Cardiac muscle cell (in vitro differentiated cells and primary cell): ENCODE data around the gene CLPTM1L. TPM values are rescaled to one million over a fixed set of nuclear protein-coding genes. Genes with fewer than 3 reads are reported as not detected.

Experiments used
- DNase-seq, 2 donors: peaks; one replicate each; pipeline versions ENCODE4 v3.0.0 to v3.0.0-alpha.2; 2010 to 2017; ENCODE audit warnings: low read depth in 1 of 2, low spot score in 1 of 2
- H3K27ac ChIP-seq: fragments of 200-600 bp; sonication (generic); 2 replicates; pipeline ENCODE4 v1.5.1; 2016
- H3K27me3 ChIP-seq: fragments of 200-600 bp; sonication (generic); 2 replicates; pipeline ENCODE4 v1.6.0; 2016; ENCODE audit warnings: control low read depth
- H3K36me3 ChIP-seq: fragments of 200-600 bp; sonication (generic); 2 replicates; pipeline ENCODE4 v1.5.1; 2016; ENCODE audit warnings: control low read depth
- H3K4me1 ChIP-seq: fragments of 200-600 bp; sonication (generic); 2 replicates; pipeline ENCODE4 v1.8.1; 2017; ENCODE audit warnings: low read depth, mild to moderate bottlenecking, mixed run types
- H3K4me3 ChIP-seq: fragments of 200-600 bp; sonication (generic); 2 replicates; pipeline ENCODE4 v1.5.1; 2016; ENCODE audit warnings: mild to moderate bottlenecking
- H3K9me3 ChIP-seq: fragments of 200-600 bp; sonication (generic); 2 replicates; pipeline ENCODE4 v1.5.1; 2017; ENCODE audit warnings: low read depth, mild to moderate bottlenecking, control low read depth
- polyA plus RNA-seq: library from polyadenylated mRNA; unstranded; fragments of >200 nt; fragmentation: Nextera tagmentation; extraction: Ambion mirVana; gene quantifications from 2 replicates; pipeline ENCODE4 v1.2.1, GENCODE V29; 2016
- total RNA-seq: library from RNA; depleted of rRNA; stranded (reverse); fragments of >200 nt; gene quantifications from 2 replicates; pipeline ENCODE4 v1.2.3, GENCODE V29; 2016
- TF ChIP-seq, protein P1 (sequence below): IDR thresholded peaks from 2 replicates; pipeline ENCODE4 v1.5.1; 2012; ENCODE audit warnings: low read depth, mild to moderate bottlenecking, low read length

Gene CLPTM1L
- total and polyA plus RNA-seq, 2 experiments from 2014 or later: 78.4 to 154 TPM

DNA sequence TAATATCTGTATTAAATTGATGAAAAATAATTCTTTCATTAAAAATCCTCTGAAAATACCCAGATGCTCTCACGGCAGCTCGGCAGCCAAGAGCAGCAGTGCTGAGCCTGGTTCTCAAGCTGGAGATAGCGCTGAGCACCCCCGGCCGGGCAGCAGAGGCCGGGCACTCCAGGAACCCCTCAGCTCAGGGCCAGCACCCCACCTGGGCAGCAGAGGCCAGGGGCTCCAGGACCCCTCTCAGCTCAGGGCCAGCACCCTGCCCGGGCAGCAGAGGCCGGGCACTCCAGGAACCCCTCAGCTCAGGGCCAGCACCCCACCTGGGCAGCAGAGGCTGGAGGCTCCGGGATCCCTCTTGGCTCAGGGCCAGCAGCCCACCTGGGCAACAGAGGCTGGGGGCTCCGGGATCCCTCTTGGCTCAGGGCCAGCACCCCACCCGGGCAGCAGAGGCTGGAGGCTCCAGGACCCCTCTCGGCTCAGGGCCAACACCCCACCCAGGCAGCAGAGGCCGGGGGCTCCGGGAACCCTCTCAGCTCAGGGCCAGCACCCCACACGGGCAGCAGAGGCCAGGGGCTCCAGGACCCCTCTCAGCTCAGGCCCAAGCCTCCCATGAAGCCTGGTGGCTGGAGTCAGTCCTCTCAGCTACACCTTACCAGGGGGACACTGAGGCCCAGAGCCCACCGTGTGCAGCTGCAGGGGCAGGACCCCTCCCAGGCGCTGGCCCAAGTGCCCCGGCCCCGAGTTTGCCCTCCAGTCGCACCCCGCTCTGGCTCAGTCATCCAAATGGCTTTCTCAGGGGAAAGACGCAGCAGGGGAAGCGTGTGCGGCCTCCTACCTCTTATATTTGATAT, 21.7 kb downstream of the CLPTM1L start:
- no peak overlapping the region for H3K4me3 ChIP-seq
- H3K36me3 ChIP-seq: peaks cover 25% of the 10 kb centered on the region
- no peaks in the 10 kb centered on the region for H3K9me3 ChIP-seq
- H3K4me1 ChIP-seq: no peaks in the 10 kb centered on the region
- H3K27ac ChIP-seq: no peak overlapping the region
- no peak for DNase-seq
- TF ChIP-seq, protein P1, sequence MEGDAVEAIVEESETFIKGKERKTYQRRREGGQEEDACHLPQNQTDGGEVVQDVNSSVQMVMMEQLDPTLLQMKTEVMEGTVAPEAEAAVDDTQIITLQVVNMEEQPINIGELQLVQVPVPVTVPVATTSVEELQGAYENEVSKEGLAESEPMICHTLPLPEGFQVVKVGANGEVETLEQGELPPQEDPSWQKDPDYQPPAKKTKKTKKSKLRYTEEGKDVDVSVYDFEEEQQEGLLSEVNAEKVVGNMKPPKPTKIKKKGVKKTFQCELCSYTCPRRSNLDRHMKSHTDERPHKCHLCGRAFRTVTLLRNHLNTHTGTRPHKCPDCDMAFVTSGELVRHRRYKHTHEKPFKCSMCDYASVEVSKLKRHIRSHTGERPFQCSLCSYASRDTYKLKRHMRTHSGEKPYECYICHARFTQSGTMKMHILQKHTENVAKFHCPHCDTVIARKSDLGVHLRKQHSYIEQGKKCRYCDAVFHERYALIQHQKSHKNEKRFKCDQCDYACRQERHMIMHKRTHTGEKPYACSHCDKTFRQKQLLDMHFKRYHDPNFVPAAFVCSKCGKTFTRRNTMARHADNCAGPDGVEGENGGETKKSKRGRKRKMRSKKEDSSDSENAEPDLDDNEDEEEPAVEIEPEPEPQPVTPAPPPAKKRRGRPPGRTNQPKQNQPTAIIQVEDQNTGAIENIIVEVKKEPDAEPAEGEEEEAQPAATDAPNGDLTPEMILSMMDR: no peak
- H3K27me3 ChIP-seq: no peaks in the 10 kb centered on the region

DNA sequence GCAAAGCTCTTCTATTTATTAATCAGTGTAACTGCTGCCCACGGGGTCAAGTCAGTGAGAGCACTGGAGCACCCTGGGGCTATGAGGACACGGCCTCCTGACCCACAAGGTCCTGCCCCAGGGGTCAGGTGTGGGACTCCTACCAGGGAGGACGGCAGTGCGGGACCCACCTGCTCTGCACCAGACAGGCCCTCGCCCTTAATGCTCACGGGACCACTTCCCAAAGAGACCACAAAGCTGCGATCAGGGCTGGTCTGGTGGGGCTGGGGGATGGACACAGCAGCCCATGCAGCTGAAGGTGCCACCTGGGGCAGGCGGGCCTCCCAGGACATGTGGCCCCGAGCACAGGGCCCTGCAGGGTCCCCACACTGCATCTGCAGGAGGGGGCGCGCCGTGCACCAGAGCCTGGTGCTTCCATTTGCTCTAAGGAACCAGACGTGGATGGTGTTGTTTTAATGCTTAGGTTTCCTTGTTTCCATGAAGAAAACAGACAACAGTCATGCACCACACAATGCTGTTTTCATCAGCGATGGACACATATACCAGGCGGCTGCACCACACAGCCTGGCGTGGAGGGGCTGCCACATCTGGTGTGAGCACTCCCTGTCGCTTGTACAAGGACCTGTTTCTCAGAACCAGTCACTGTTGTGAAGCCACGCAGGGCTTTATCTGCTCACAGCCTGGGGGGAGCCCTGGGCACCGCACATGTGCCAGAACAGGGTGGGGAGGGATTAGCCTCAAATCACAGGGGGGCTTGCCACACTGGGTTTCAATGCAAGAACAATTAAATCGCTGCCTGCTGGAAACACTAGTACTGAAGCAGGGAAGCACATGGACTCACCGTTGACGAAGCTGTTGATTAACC, 22.6 kb downstream of the CLPTM1L start:
- Histone ChIP-seq H3K27ac (no peak overlapping the region), H3K27me3 (no peaks in the 10 kb centered on the region), H3K4me3 (no peak overlapping the region), H3K4me1 (no peaks in the 10 kb centered on the region), H3K9me3 (no peaks in the 10 kb centered on the region), H3K36me3 (peaks cover 32% of the 10 kb centered on the region)
- TF ChIP-seq, protein P1: no peak
- no peak for DNase-seq

DNA sequence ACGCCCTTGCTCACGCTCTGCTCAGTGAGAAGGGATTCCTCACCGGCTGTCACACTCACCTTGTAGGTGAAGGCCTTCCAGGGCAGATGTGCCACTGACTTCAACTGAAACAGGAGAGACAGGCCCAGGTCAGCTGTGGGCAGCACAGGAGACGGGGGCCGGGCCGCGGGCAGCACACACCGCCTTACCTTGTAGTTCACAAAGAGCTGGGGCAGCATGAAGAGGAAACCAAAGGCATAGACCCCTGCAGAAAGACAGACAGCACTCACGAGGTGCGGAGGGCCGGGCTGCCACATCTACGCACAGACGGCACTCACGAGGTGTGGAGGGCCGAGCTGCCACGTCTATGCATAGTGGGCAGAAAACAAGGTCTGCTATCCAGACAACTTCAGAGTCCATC, 23.3 kb downstream of the CLPTM1L start:
- TF ChIP-seq, protein P1: no peak
- Histone ChIP-seq H3K27me3 (no peaks in the 10 kb centered on the region), H3K4me1 (no peaks in the 10 kb centered on the region), H3K27ac (no peak overlapping the region), H3K36me3 (peaks cover 32% of the 10 kb centered on the region), H3K4me3 (no peak overlapping the region), H3K9me3 (no peaks in the 10 kb centered on the region)
- DNase-seq: no peak

DNA sequence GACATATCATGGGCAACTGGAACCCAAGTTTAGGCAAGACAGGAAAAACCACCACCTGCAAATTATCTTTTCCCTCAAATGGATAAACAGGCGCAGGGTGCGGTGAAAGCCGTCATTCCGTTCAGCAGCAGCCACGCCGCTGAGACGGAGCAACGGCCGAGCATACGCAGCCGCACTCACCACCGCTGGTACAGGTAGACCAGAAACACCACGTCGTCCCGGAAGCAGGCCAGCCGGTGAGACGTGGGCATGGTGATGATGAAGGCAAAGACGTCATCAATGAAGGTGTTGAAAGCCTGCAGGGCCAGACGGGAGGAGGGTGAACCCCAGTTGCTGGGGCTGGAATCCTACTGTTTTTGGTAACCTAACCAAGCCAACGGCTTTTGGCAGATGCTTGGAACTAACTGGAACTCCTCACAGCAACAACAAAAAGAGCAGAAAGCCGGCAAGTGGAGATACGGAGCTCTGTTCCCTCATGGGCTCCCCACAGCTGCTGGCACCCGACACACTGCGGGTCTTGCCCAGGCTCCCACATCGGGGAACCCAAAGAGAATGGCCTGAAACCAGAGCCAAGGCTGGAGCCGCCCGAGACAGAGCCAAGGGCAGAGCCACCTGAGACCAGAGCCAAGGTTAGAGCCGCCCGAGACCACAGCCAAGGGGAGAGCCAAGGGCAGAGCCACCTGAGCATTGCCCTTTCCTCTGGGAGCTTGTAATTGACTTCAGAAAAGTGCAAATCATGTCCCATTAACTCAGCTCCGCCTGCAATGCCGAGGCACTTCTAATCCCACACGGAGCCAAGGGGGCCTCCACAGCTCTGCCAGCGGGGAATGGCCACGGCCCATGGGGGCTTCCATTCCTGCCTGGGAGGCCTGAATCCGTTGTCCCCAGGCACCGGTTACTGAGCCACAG, 24.2 kb downstream of the CLPTM1L start:
- DNase-seq: no peak
- no peak overlapping the region for H3K4me3 ChIP-seq
- H3K9me3 ChIP-seq: no peaks in the 10 kb centered on the region
- H3K4me1 ChIP-seq: no peaks in the 10 kb centered on the region
- no peaks in the 10 kb centered on the region for H3K27me3 ChIP-seq
- H3K36me3 ChIP-seq: peaks cover 32% of the 10 kb centered on the region
- no peak overlapping the region for H3K27ac ChIP-seq
- TF ChIP-seq, protein P1: no peak
